ENCODE measurements around the gene LIG4. TPM values are rescaled to one million over a fixed set of nuclear protein-coding genes. Genes with fewer than 3 reads are reported as not detected.
"Not testable (repeated sequence)": the region's sequence is repeated elsewhere in the genome, so short reads cannot be mapped to it uniquely, and the experiment has no call there.

The LIG4 gene
- polyA plus RNA-seq, 1 of the 3 experiments (the other 2 are of a cell fraction), result 3.3 TPM

GRCh38 chr13:108218044-108218974 lies 3.0 kb upstream of the LIG4 start, which contains the start of gene ABHD13 (continued):
- TF ChIP-seq RFX5 (IDR thresholded peaks at IDR 0.05; ENCODE audit: low read length), result no peak
- TF ChIP-seq ELF1 (IDR thresholded peaks at IDR 0.05), result peak; percentile 77
- TF ChIP-seq POLR2AphosphoS5 (IDR thresholded peaks at IDR 0.05; ENCODE audit: low read depth, low read length), result peak; percentile 81
- no peak for TF ChIP-seq EZH2phosphoT487 (IDR thresholded peaks at IDR 0.05; ENCODE audit: borderline replicate concordance, low read depth)
- peak; percentile 55; the same call in 1 of the 2 replicates for TF ChIP-seq REST (IDR thresholded peaks at IDR 0.05; ENCODE audit: low read depth, low read length)
- TF ChIP-seq USF1 (IDR thresholded peaks at IDR 0.05; ENCODE audit: borderline replicate concordance, low read depth), result no peak
- no peak for TF ChIP-seq FOSL2 (IDR thresholded peaks at IDR 0.05; ENCODE audit: borderline replicate concordance, low read depth)
- no peak for TF ChIP-seq RCOR1 (IDR thresholded peaks at IDR 0.05; ENCODE audit: low read length)
- peak in 1 of 2 experiments; percentile 47; a peak in 1 of 4 replicates for TF ChIP-seq EP300 (IDR thresholded peaks at IDR 0.05; ENCODE audit: borderline replicate concordance in 1 of 2, low read depth in 1 of 2, low read length in 1 of 2)
- peak; percentile 82 for TF ChIP-seq GABPA (IDR thresholded peaks at IDR 0.05; ENCODE audit: low read depth)
- peak; percentile 60; the same call in 1 of the 2 replicates for TF ChIP-seq NRF1 (IDR thresholded peaks at IDR 0.05; ENCODE audit: low read depth, low read length)
- no peak for TF ChIP-seq TCF12 (IDR thresholded peaks at IDR 0.05)
- no peak for TF ChIP-seq SMC3 (IDR thresholded peaks at IDR 0.05; ENCODE audit: low read depth, low read length)
- peak; percentile 85; the same call in 1 of the 2 replicates for TF ChIP-seq SIN3A (IDR thresholded peaks at IDR 0.05; ENCODE audit: borderline replicate concordance, low read depth, low read length)
- no peak for TF ChIP-seq RXRA (IDR thresholded peaks at IDR 0.05; ENCODE audit: borderline replicate concordance, low read depth)
- TF ChIP-seq NFIC (IDR thresholded peaks at IDR 0.05; ENCODE audit: borderline replicate concordance), result peak; percentile 53; the same call in 1 of the 2 replicates
- no peak for TF ChIP-seq FOXJ3 (CRISPR knock-in tag; IDR thresholded peaks at IDR 0.05)
- no peak for TF ChIP-seq IRF3 (IDR thresholded peaks at IDR 0.05; ENCODE audit: low read depth, low read length)

- Histone ChIP-seq H4K20me1 (ENCODE audit: insufficient read depth) (peaks cover 16% of the 10 kb centered on the region), H3K4me1 (ENCODE audit: control insufficient read depth in 1 of 2, insufficient read depth in 2 of 2, low read depth in 1 of 2, low read length in 1 of 2) (peaks cover 19 to 29% of the 10 kb centered on the region in 2 experiments; a peak in 3 of 4 replicates), H3K4me3 (ENCODE audit: low read depth in 2 of 2, low read length in 1 of 2) (peak overlapping the region; percentile 92), H2AFZ (ENCODE audit: low read depth) (peak overlapping the region; percentile 93), H3K79me2 (ENCODE audit: insufficient read depth) (peaks cover 57% of the 10 kb centered on the region), H3K27ac (ENCODE audit: low read depth in 2 of 2, low read length in 1 of 2) (peak overlapping the region; percentile 70 to 96), H3K4me2 (peak overlapping the region; percentile 85), H3F3A (replicated peaks; ENCODE audit: insufficient read depth) (peaks cover 10% of the 10 kb centered on the region), H3K9ac (peak overlapping the region; percentile 98)
- peak; percentile 15 for DNase-seq
- H3K9me2 ChIP-seq; POLR2A ChIA-PET; H3K36me3 ChIP-seq (replicated peaks in 1 of 2; ENCODE audit: control insufficient read depth in 1 of 2, insufficient read depth in 2 of 2, low read length in 1 of 2); H3K9me3 ChIP-seq; H3K27me3 ChIP-seq (ENCODE audit: insufficient read depth); CTCF ChIA-PET: not testable (repeated sequence)
- 69% methylated on average over 27 of the region's 27 CpGs for WGBS (ENCODE audit: low lambda C conversion rate)
Measured at GRCh38 chr13:108217307-108218043, 2.1 kb upstream of the LIG4 start.
